K562 (cell line): Measurements from ENCODE around the gene CASP9.

Experiments used
- ARID3B ChIP-seq: fragments of 250-450 bp; sonication (Bioruptor Pico); IDR thresholded peaks from 2 replicates; pipeline ENCODE4 v1.4.0; 2020; ENCODE audit warnings: borderline replicate concordance
- CHD4 ChIP-seq: fragments of 200-600 bp; sonication (generic); IDR thresholded peaks from 3 replicates; pipeline ENCODE4 v1.6.1; 2012; ENCODE audit warnings: low read depth, mild to moderate bottlenecking, mixed read lengths, low read length, inconsistent platforms; ENCODE audit not compliant: insufficient read depth, insufficient replicate concordance, poor library complexity, severe bottlenecking
- CTCF ChIP-seq, 3 experiments: IDR thresholded peaks in 2 of 3; conservative IDR thresholded peaks in 1 of 3; 2 replicates each; pipeline ENCODE4 v1.5.1; 2011 to 2012; ENCODE audit warnings: low read length in 3 of 3, mild to moderate bottlenecking in 3 of 3, control low read depth in 2 of 3, improper control_type of control experiment in 1 of 3, inconsistent platforms in 1 of 3, low read depth in 1 of 3, mixed read lengths in 1 of 3, moderate library complexity in 1 of 3; ENCODE audit not compliant: insufficient read depth in 2 of 3
- EGR1 ChIP-seq: fragments of 450-650 bp; conservative IDR thresholded peaks from 2 replicates; pipeline ENCODE4 v1.6.1; 2017; ENCODE audit warnings: mild to moderate bottlenecking
- EZH2 ChIP-seq: IDR thresholded peaks from 2 replicates; pipeline ENCODE4 v1.6.1; 2012; ENCODE audit warnings: low read depth, mild to moderate bottlenecking, inconsistent platforms, low read length, borderline replicate concordance
- HNRNPLL ChIP-seq: fragments of 200-400 bp; formaldehyde crosslinking; IDR thresholded peaks from 2 replicates; pipeline ENCODE4 v1.6.1; 2017; ENCODE audit warnings: low read length, low read depth, mild to moderate bottlenecking; ENCODE audit not compliant: poor library complexity, severe bottlenecking
- KAT7 ChIP-seq: sonication (generic); formaldehyde crosslinking; IDR thresholded peaks from 2 replicates; pipeline ENCODE4 v1.8.0; 2022; ENCODE audit warnings: missing genetic modification reagents, mild to moderate bottlenecking, borderline replicate concordance
- PCBP1 ChIP-seq: fragments of 200-400 bp; formaldehyde crosslinking; IDR thresholded peaks from 2 replicates; pipeline ENCODE4 v1.6.1; 2018; ENCODE audit warnings: mild to moderate bottlenecking, low read depth, low read length; ENCODE audit not compliant: poor library complexity, severe bottlenecking
- POLR2A ChIP-seq: fragments of 450-650 bp; conservative IDR thresholded peaks from 2 replicates; pipeline ENCODE4 v1.6.1; 2016
- SMC3 ChIP-seq: conservative IDR thresholded peaks from 2 replicates; pipeline ENCODE4 v1.6.1; 2011; ENCODE audit warnings: low read depth, low read length, improper control_type of control experiment; ENCODE audit not compliant: insufficient read depth
- TAF1 ChIP-seq: IDR thresholded peaks from 2 replicates; pipeline ENCODE4 v1.6.1; 2011; ENCODE audit warnings: mild to moderate bottlenecking, low read length, moderate library complexity; ENCODE audit not compliant: insufficient read depth, control insufficient read depth, severe bottlenecking; ENCODE audit errors: extremely low read depth
- TOE1 ChIP-seq, 2 experiments: fragments of 450-650 bp in 1 of 2; sonication (generic) in 1 of 2; formaldehyde crosslinking in 1 of 2; IDR thresholded peaks; 2 replicates each; pipeline versions ENCODE4 v1.7.1 to v1.8.0; 2016 to 2022; ENCODE audit warnings: borderline replicate concordance in 2 of 2, mild to moderate bottlenecking in 2 of 2, antibody characterized with exemption in 1 of 2, inconsistent platforms in 1 of 2, low read depth in 1 of 2, missing genetic modification reagents in 1 of 2, moderate library complexity in 1 of 2
- YY1 ChIP-seq, 3 experiments: IDR thresholded peaks; 2 replicates each; pipeline ENCODE4 v1.6.1; 2011; ENCODE audit warnings: low read length in 2 of 3, mild to moderate bottlenecking in 2 of 3, moderate library complexity in 2 of 3, borderline replicate concordance in 1 of 3, control low read depth in 1 of 3, low read depth in 1 of 3; ENCODE audit not compliant: insufficient read depth in 3 of 3, insufficient replicate concordance in 2 of 3, control insufficient read depth in 1 of 3, insufficient read length in 1 of 3; ENCODE audit errors: extremely low read depth in 1 of 3
- ZBTB43 ChIP-seq: sonication (generic); formaldehyde crosslinking; IDR thresholded peaks from 2 replicates; pipeline ENCODE4 v1.8.0; 2023; ENCODE audit warnings: mild to moderate bottlenecking, missing genetic modification reagents

- TF ChIP-seq KAT7 (CRISPR knock-in tag) (no peak), POLR2A (no peak), ARID3B (CRISPR knock-in tag) (no peak), PCBP1 (no peak), EGR1 (no peak), CHD4 (no peak), ZBTB43 (no peak), TAF1 (no peak), TOE1 (IDR thresholded peaks at IDR 0.05; ENCODE audit: borderline replicate concordance) (no peak), TOE1 (CRISPR knock-in tag; IDR thresholded peaks at IDR 0.05; ENCODE audit: borderline replicate concordance, low read depth) (no peak), HNRNPLL (no peak), CTCF (IDR thresholded peaks at IDR 0.05 in 2 of 3, conservative IDR thresholded peaks at IDR 0.05 in 1 of 3; ENCODE audit: insufficient read depth in 2 of 3, low read depth in 1 of 3, low read length in 3 of 3) (no peak), SMC3 (no peak), EZH2 (no peak), YY1 (IDR thresholded peaks at IDR 0.05; ENCODE audit: borderline replicate concordance in 1 of 3, control insufficient read depth in 1 of 3, extremely low read depth in 1 of 3, insufficient read depth in 3 of 3, insufficient read length in 1 of 3, insufficient replicate concordance in 2 of 3, low read depth in 1 of 3, low read length in 2 of 3) (no peak)
Observed at GRCh38 chr1:15568387-15569073, 44.5 kb upstream of the CASP9 start.
